ENCODE results near the gene MINDY4B.

- TF ChIP-seq EGR1 (IDR thresholded peaks at IDR 0.05; ENCODE audit: low read depth in 2 of 2) (no peak), CTCF (IDR thresholded peaks at IDR 0.05; ENCODE audit: low read depth, low read length, missing input control) (no peak), YY1 (IDR thresholded peaks at IDR 0.05) (no peak)
Observed at GRCh38 chr3:150829408-150829807, 75.8 kb downstream of the MINDY4B start.
